Neural cell (in vitro differentiated cells): ENCODE results near the gene HAPLN2. TPM values are rescaled to one million over a fixed set of nuclear protein-coding genes. Genes with fewer than 3 reads are reported as not detected.

Source experiments
- H2AFZ ChIP-seq: fragments of 200-600, 300-800 bp; sonication (generic), shearing (Covaris generic); 2 replicates; pipeline ENCODE4 v1.6.0; 2014; ENCODE audit warnings: low read depth, mild to moderate bottlenecking, antibody characterized with exemption, low read length, moderate library complexity
- H3F3A ChIP-seq: fragments of 200-600 bp; shearing (Covaris generic); 2 replicates; pipeline ENCODE4 v1.6.1; 2016; ENCODE audit warnings: mild to moderate bottlenecking, moderate library complexity, mixed read lengths, antibody characterized with exemption, low read length; ENCODE audit not compliant: insufficient read depth, poor library complexity, severe bottlenecking
- H3K27ac ChIP-seq: fragments of 200-600, 300-800 bp; sonication (generic), shearing (Covaris generic); 2 replicates; pipeline ENCODE4 v1.5.1; 2014; ENCODE audit warnings: mild to moderate bottlenecking, low read length, moderate library complexity
- H3K27me3 ChIP-seq: fragments of 300-800, 200-600 bp; sonication (generic), shearing (Covaris generic); 2 replicates; pipeline ENCODE4 v1.6.0; 2014; ENCODE audit warnings: mild to moderate bottlenecking, low read depth, low read length, moderate library complexity; ENCODE audit not compliant: insufficient read depth
- H3K36me3 ChIP-seq: fragments of 300-800, 200-600 bp; sonication (generic), shearing (Covaris generic); 2 replicates; pipeline ENCODE4 v1.5.1; 2014; ENCODE audit warnings: mild to moderate bottlenecking, antibody characterized with exemption, low read length, moderate library complexity; ENCODE audit not compliant: insufficient read depth
- H3K4me2 ChIP-seq: fragments of 300-800, 200-600 bp; sonication (generic), shearing (Covaris generic); 2 replicates; pipeline ENCODE4 v1.6.0; 2014; ENCODE audit warnings: mild to moderate bottlenecking, low read length
- H3K4me3 ChIP-seq: fragments of 300-800, 200-600 bp; sonication (generic), shearing (Covaris generic); 2 replicates; pipeline ENCODE4 v1.5.1; 2014; ENCODE audit warnings: mild to moderate bottlenecking, low read length, moderate library complexity
- H3K79me2 ChIP-seq: fragments of 200-600 bp; shearing (Covaris generic); replicated peaks from 2 replicates; pipeline ENCODE4 v1.6.0; 2014; ENCODE audit warnings: mild to moderate bottlenecking, low read length, moderate library complexity; ENCODE audit not compliant: insufficient read depth
- H3K9ac ChIP-seq: fragments of 300-800, 200-600 bp; sonication (generic), shearing (Covaris generic); 2 replicates; pipeline ENCODE4 v1.6.1; 2016; ENCODE audit warnings: mild to moderate bottlenecking, low read length, mixed read lengths
- H3K9me2 ChIP-seq: fragments of 200-600 bp; shearing (Covaris generic); 2 replicates; pipeline ENCODE4 v1.6.1; 2016; ENCODE audit warnings: mild to moderate bottlenecking, low read length, mixed read lengths; ENCODE audit not compliant: insufficient read depth
- H3K9me3 ChIP-seq: fragments of 200-600, 300-800 bp; sonication (generic), shearing (Covaris generic); 2 replicates; pipeline ENCODE4 v1.6.1; 2016; ENCODE audit warnings: mild to moderate bottlenecking, mixed run types, low read length, moderate library complexity, mixed read lengths
- H4K20me1 ChIP-seq: fragments of 200-600 bp; shearing (Covaris generic); 2 replicates; pipeline ENCODE4 v1.6.1; 2016; ENCODE audit warnings: mild to moderate bottlenecking, mixed run types; ENCODE audit not compliant: insufficient read depth
- EP300 ChIP-seq: fragments of 450-650 bp; conservative IDR thresholded peaks from 2 replicates; pipeline ENCODE4 v1.6.1; 2014; ENCODE audit warnings: antibody characterized with exemption, mild to moderate bottlenecking, moderate library complexity; ENCODE audit not compliant: poor library complexity, severe bottlenecking
- EZH2 ChIP-seq: fragments of 200-600, 300-800 bp; shearing (Covaris generic), sonication (generic); IDR thresholded peaks from 2 replicates; pipeline ENCODE4 v1.6.1; 2014; ENCODE audit warnings: antibody characterized with exemption, low read length, borderline replicate concordance, mild to moderate bottlenecking; ENCODE audit not compliant: insufficient read depth, poor library complexity, severe bottlenecking
- MXI1 ChIP-seq: fragments of 450-650 bp; conservative IDR thresholded peaks from 2 replicates; pipeline ENCODE4 v1.6.1; 2014; ENCODE audit warnings: antibody characterized with exemption, mild to moderate bottlenecking; ENCODE audit not compliant: poor library complexity, severe bottlenecking
- POLR2AphosphoS5 ChIP-seq: IDR thresholded peaks from 2 replicates; pipeline ENCODE4 v1.6.1; 2012
- RAD21 ChIP-seq: fragments of 450-650 bp; conservative IDR thresholded peaks from 2 replicates; pipeline ENCODE4 v1.6.1; 2014; ENCODE audit warnings: antibody characterized with exemption, mild to moderate bottlenecking, moderate library complexity
- SMC3 ChIP-seq: fragments of 450-650 bp; conservative IDR thresholded peaks from 2 replicates; pipeline ENCODE4 v1.6.1; 2014; ENCODE audit warnings: antibody characterized with exemption, mild to moderate bottlenecking, moderate library complexity; ENCODE audit not compliant: poor library complexity
- TAF1 ChIP-seq: IDR thresholded peaks from 2 replicates; pipeline ENCODE4 v1.6.1; 2012; ENCODE audit warnings: low read depth
- polyA plus RNA-seq: library from polyadenylated mRNA; depleted of rRNA; stranded (reverse); fragments of >200 nt; gene quantifications from 2 replicates; pipeline ENCODE4 v1.2.3, GENCODE V29; 2014
- TF ChIP-seq, protein P1 (sequence below): fragments of 450-650 bp; IDR thresholded peaks from 2 replicates; pipeline ENCODE4 v1.5.1; 2014; ENCODE audit warnings: antibody characterized with exemption, mild to moderate bottlenecking, moderate library complexity; ENCODE audit not compliant: poor library complexity, severe bottlenecking
- TF ChIP-seq, protein P2 (sequence below): IDR thresholded peaks from 2 replicates; pipeline ENCODE4 v1.6.1; 2012; ENCODE audit warnings: borderline replicate concordance

The HAPLN2 gene
- polyA plus RNA-seq, 1 donor from 2014 or later: 22.9 TPM

DNA sequence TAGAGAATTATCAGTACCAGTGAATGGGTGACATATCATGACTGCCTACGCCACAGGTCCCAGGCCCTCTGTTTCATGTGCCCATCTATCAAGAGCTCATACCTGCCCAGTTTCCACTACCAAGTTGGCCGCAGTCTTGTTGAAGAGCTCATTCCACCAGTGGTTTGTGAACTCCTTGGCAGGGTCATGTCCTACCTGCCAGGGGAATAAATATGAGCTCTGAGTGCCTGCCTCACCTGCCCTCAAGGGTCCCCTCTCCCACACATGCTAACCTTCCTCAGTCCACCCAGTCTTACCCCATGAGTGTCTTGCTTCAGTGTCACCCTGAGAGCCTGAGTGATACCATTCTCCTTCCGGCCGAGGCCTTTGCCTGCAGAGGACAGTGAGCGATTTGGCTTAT lies 21.1 kb upstream of the HAPLN2 start:
- Histone ChIP-seq H2AFZ (no peak overlapping the region), H3K4me2 (no peak overlapping the region), H3K27me3 (no peaks in the 10 kb centered on the region), H3K9me3 (no peaks in the 10 kb centered on the region), H3K9me2 (no peaks in the 10 kb centered on the region), H4K20me1 (no peaks in the 10 kb centered on the region), H3F3A (no peaks in the 10 kb centered on the region), H3K27ac (no peak overlapping the region), H3K79me2 (no peaks in the 10 kb centered on the region), H3K4me3 (no peak overlapping the region), H3K9ac (no peak overlapping the region), H3K36me3 (no peaks in the 10 kb centered on the region)
- TF ChIP-seq, protein P1, sequence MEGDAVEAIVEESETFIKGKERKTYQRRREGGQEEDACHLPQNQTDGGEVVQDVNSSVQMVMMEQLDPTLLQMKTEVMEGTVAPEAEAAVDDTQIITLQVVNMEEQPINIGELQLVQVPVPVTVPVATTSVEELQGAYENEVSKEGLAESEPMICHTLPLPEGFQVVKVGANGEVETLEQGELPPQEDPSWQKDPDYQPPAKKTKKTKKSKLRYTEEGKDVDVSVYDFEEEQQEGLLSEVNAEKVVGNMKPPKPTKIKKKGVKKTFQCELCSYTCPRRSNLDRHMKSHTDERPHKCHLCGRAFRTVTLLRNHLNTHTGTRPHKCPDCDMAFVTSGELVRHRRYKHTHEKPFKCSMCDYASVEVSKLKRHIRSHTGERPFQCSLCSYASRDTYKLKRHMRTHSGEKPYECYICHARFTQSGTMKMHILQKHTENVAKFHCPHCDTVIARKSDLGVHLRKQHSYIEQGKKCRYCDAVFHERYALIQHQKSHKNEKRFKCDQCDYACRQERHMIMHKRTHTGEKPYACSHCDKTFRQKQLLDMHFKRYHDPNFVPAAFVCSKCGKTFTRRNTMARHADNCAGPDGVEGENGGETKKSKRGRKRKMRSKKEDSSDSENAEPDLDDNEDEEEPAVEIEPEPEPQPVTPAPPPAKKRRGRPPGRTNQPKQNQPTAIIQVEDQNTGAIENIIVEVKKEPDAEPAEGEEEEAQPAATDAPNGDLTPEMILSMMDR: no peak
- TF ChIP-seq EZH2 (no peak), SMC3 (no peak), MXI1 (no peak), TAF1 (no peak), POLR2AphosphoS5 (no peak), RAD21 (no peak), EP300 (no peak)
- TF ChIP-seq, protein P2, sequence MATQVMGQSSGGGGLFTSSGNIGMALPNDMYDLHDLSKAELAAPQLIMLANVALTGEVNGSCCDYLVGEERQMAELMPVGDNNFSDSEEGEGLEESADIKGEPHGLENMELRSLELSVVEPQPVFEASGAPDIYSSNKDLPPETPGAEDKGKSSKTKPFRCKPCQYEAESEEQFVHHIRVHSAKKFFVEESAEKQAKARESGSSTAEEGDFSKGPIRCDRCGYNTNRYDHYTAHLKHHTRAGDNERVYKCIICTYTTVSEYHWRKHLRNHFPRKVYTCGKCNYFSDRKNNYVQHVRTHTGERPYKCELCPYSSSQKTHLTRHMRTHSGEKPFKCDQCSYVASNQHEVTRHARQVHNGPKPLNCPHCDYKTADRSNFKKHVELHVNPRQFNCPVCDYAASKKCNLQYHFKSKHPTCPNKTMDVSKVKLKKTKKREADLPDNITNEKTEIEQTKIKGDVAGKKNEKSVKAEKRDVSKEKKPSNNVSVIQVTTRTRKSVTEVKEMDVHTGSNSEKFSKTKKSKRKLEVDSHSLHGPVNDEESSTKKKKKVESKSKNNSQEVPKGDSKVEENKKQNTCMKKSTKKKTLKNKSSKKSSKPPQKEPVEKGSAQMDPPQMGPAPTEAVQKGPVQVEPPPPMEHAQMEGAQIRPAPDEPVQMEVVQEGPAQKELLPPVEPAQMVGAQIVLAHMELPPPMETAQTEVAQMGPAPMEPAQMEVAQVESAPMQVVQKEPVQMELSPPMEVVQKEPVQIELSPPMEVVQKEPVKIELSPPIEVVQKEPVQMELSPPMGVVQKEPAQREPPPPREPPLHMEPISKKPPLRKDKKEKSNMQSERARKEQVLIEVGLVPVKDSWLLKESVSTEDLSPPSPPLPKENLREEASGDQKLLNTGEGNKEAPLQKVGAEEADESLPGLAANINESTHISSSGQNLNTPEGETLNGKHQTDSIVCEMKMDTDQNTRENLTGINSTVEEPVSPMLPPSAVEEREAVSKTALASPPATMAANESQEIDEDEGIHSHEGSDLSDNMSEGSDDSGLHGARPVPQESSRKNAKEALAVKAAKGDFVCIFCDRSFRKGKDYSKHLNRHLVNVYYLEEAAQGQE: no peak

- no peak overlapping the region for H3K4me3 ChIP-seq
Observed at GRCh38 chr1:156598731-156599432, 20.3 kb upstream of the HAPLN2 start.

More at GRCh38 chr1:156598731-156599432, 20.3 kb upstream of the HAPLN2 start:
- H3K4me2 ChIP-seq: no peak overlapping the region
- no peak overlapping the region for H3K27ac ChIP-seq
- H3K27me3 ChIP-seq: no peaks in the 10 kb centered on the region
- H3K9ac ChIP-seq: no peak overlapping the region
- no peak overlapping the region for H2AFZ ChIP-seq
- H3K9me3 ChIP-seq: no peaks in the 10 kb centered on the region
- no peaks in the 10 kb centered on the region for H3K36me3 ChIP-seq
- TF ChIP-seq, protein P2: no peak
- TF ChIP-seq MXI1 (no peak), SMC3 (no peak), EP300 (no peak), EZH2 (no peak), TAF1 (no peak), POLR2AphosphoS5 (no peak), RAD21 (no peak)
- TF ChIP-seq, protein P1: no peak
- no peaks in the 10 kb centered on the region for H3K9me2 ChIP-seq
- H3K79me2 ChIP-seq: no peaks in the 10 kb centered on the region
- no peaks in the 10 kb centered on the region for H3F3A ChIP-seq
- H4K20me1 ChIP-seq: no peaks in the 10 kb centered on the region
